Epithelial cell of alveolus of lung (primary cell): Measurements from ENCODE around the gene ABCE1. TPM values are rescaled to one million over a fixed set of nuclear protein-coding genes. Genes with fewer than 3 reads are reported as not detected.

ENCODE experiments used
- total RNA-seq: library from RNA; depleted of rRNA; stranded (reverse); fragments of >200 nt; gene quantifications from 2 replicates; pipeline ENCODE4 v1.2.1, GENCODE V29; 2015

Gene ABCE1
- 42.0 and 98.4 TPM in 2 replicates for total RNA-seq

GRCh38 chr4:145097821-145098674, at the start of gene ABCE1, which contains the start of gene ANAPC10:
ABCE1 (plus strand) TSS chr4:145098311; CDS start chr4:145104413, 6,102 bp downstream.
ANAPC10 (minus strand) TSS chr4:145098196; CDS start chr4:145096099, 2,097 bp downstream.

Other genes with a start within 250 kb of the ABCE1 start
- 22.2 and 30.4 TPM in 2 replicates for gene ANAPC10, start 115 bp upstream of the ABCE1 start, total RNA-seq
- 15.1 and 19.7 TPM in 2 replicates for gene OTUD4, start 82.3 kb downstream of the ABCE1 start, total RNA-seq